Measurements from ENCODE around the gene PCYT1A. TPM values are rescaled to one million over a fixed set of nuclear protein-coding genes. Genes with fewer than 3 reads are reported as not detected.
A peak's percentile ranks its signal among the peaks of the same experiment; 100 is the strongest.

Gene PCYT1A
- total and polyA plus RNA-seq, 12 donors = 20.8 to 111 (median 73.9) TPM

- H3K4me3 ChIP-seq = no peak overlapping the region
- intact Hi-C loops (cut with DNase I) = no loop called here
Observed at GRCh38 chr3:196227629-196228493, 59.7 kb downstream of the PCYT1A start.

GRCh38 chr3:196227121-196227561, 60.4 kb downstream of the PCYT1A start:
- no peak for DNase-seq
- Histone ChIP-seq H3K36me3 (replicated peaks in 1 of 2) (no peaks in the 10 kb centered on the region), H3K4me1 (replicated peaks in 1 of 2) (peaks cover 8 to 10% of the 10 kb centered on the region in 2 donors), H3K4me3 (no peak overlapping the region), H3K27me3 (no peaks in the 10 kb centered on the region), H3K9me3 (replicated peaks in 1 of 3) (no peaks in the 10 kb centered on the region), H3K27ac (peak overlapping the region in 3 of 5 donors; percentile 53 to 72 (median 62))
- WGBS, 4 donors = 67 to 78% (median 72%) methylated on average over 9 to 14 of the region's 14 CpGs
- intact Hi-C loops (cut with DNase I) = no loop called here
- no peak for TF ChIP-seq POLR2A (IDR thresholded peaks at IDR 0.05)
- TF ChIP-seq CTCF (IDR thresholded peaks at IDR 0.05) = no peak

More at GRCh38 chr3:196227629-196228493, 59.7 kb downstream of the PCYT1A start:
- H3K4me1 ChIP-seq (replicated peaks in 1 of 2) = peaks cover 8 to 10% of the 10 kb centered on the region in 2 donors
- H3K27ac ChIP-seq = peak overlapping the region in 3 of 5 donors; percentile 53 to 72 (median 62)
- 35 to 50% (median 46%) methylated on average over 12 to 24 of the region's 24 CpGs for WGBS, 4 donors
- peak in 1 of 2 donors; percentile 7 for TF ChIP-seq POLR2A (IDR thresholded peaks at IDR 0.05)
- no peak for TF ChIP-seq CTCF (IDR thresholded peaks at IDR 0.05)
- H3K9me3 ChIP-seq (replicated peaks in 1 of 3) = no peaks in the 10 kb centered on the region
- H3K36me3 ChIP-seq (replicated peaks in 1 of 2) = no peaks in the 10 kb centered on the region
- peak in 6 of 7 donors; percentile 53 to 76 (median 68) for DNase-seq
- no peaks in the 10 kb centered on the region for H3K27me3 ChIP-seq

- Histone ChIP-seq H3K4me1 (replicated peaks in 1 of 2) (peaks cover 8 to 10% of the 10 kb centered on the region in 2 donors), H3K9me3 (replicated peaks in 1 of 3) (no peaks in the 10 kb centered on the region), H3K27me3 (no peaks in the 10 kb centered on the region), H3K36me3 (replicated peaks in 1 of 2) (no peaks in the 10 kb centered on the region), H3K4me3 (no peak overlapping the region), H3K27ac (peak overlapping the region in 2 of 5 donors; percentile 51 to 66)
- TF ChIP-seq CTCF (IDR thresholded peaks at IDR 0.05) (no peak), POLR2A (IDR thresholded peaks at IDR 0.05) (no peak)
- 60 to 70% (median 65%) methylated on average over 14 to 15 of the region's 15 CpGs for WGBS, 4 donors
- peak in 6 of 7 donors; percentile 62 to 79 (median 69) for DNase-seq
- intact Hi-C loops (cut with DNase I) = no loop called here
Observed at GRCh38 chr3:196225763-196226364, 61.7 kb downstream of the PCYT1A start.

GRCh38 chr3:196225086-196225485, 62.4 kb downstream of the PCYT1A start:
- TF ChIP-seq CTCF (IDR thresholded peaks at IDR 0.05) = no peak
- TF ChIP-seq POLR2A (IDR thresholded peaks at IDR 0.05) = no peak
- intact Hi-C loops (cut with DNase I) = no loop called here
- no peaks in the 10 kb centered on the region for H3K9me3 ChIP-seq (replicated peaks in 1 of 3)
- H3K27ac ChIP-seq = peak overlapping the region in 1 of 5 donors; percentile 66
- no peaks in the 10 kb centered on the region for H3K36me3 ChIP-seq (replicated peaks in 1 of 2)
- WGBS, 4 donors = 93 to 96% (median 96%) methylated on average over 10 of the region's 10 CpGs
- no peak overlapping the region for H3K4me3 ChIP-seq
- DNase-seq = no peak
- H3K27me3 ChIP-seq = no peaks in the 10 kb centered on the region
- peaks cover 8 to 10% of the 10 kb centered on the region in 2 donors for H3K4me1 ChIP-seq (replicated peaks in 1 of 2)
